NCI-H1092 treated with DMSO at 0.1 percent for 48 hours (cell line): ENCODE results near the gene GAMT.
"Not testable (repeated sequence)": the region's sequence is repeated elsewhere in the genome, so short reads cannot be mapped to it uniquely, and the experiment has no call there.

ENCODE experiments used
- DNase-seq: peaks from one replicate; lab custom pipeline; 2025; lab: John Stamatoyannopoulos, UW

The GAMT gene

DNA sequence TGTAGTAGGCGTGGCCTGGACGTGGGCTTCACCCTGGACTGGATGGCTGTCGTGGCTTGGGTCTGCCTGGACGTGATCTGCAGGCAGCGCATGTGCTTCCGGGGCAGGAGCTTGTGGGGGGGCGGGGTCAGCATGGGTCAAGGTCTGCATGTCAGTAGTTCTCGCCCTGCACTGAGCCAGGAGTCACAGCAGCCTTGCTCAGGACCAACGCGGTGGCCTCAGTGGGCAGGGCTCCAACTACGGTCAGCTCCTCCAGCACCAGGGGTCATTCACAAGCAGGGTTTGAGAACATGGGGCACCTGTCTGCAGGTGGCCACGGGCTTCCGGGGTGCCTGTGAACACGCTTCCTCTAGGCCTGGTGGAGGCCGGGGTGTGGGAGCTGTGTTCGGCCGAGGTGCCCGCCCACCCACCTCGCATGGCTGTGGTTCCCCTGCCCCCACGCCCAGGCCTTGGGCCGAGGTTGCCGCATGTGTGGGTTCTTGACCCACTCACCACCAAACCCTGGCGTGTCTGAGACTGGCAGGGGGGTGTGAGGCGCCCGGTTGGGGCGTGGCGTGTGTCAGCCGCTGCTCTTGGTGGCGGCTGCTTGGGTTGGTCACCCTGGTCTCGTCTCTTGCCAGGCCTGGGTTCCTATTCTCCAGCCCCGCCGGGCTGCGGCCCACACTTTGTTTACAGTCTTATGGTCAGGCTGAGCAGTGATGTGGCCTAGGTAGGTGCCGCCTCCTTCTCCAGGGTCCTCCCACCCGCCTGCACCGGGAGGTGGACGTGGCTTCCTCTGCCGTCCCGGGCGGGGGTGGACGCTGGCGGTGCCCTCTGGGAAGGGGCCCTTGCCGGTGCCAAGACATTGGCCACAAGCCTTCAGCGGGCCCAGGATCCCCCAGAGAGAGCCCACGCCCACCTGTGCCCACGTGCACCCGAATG, 32.0 kb upstream of the GAMT start:
- no peak for DNase-seq

DNA sequence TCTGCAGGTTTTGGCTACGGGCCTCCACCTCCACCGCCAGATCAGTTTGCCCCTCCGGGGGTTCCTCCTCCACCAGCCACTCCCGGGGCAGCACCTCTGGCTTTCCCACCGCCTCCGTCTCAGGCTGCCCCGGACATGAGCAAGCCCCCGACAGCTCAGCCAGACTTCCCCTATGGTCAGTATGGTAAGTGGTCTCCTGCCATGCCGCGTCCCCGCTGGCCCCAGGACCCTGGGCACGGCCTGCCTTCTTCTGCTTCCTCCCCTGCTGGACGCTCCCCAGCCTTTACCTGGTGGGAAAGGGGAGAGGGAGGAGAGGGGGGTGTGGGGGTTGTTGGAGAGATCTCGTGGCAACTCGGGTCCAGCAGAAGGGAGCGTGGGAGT, 31.2 kb upstream of the GAMT start:
- DNase-seq: no peak

DNA sequence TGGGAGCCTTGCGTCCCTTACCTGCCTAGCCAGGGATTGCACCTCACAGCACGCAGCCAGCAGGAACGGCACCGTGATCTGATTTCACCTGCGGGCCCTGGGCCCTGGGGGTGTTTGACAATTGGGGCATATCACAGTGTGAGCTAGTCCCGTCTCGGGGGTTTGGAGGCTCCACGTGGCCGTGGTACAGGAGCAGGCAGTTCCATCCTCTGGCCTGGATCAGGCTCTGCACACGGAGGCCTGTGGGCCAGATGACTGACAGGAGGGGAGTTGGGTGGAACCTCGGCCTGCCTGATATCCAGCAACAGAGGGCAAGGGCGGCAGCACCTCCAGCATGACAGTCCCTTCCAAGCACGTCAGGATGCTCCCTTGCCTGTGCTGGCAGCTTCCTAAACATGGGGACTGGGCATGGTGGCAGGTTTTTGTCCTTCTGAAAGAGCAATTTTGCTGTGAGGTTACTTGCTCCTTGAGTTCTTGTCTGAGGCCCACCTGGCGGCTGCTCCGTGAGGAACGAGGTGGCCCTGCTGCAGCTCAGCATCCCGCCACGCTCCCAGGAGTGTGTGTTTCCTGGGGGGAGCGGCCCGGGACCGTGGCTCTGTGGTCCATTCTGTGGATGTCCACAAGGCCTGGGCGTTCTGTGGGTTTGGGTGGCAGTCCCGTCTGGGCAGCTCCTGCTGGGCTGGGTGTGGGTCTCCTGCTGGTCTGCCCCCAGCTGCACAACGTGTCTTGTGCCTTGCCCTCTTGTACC, 30.6 kb upstream of the GAMT start:
- no peak for DNase-seq

DNA sequence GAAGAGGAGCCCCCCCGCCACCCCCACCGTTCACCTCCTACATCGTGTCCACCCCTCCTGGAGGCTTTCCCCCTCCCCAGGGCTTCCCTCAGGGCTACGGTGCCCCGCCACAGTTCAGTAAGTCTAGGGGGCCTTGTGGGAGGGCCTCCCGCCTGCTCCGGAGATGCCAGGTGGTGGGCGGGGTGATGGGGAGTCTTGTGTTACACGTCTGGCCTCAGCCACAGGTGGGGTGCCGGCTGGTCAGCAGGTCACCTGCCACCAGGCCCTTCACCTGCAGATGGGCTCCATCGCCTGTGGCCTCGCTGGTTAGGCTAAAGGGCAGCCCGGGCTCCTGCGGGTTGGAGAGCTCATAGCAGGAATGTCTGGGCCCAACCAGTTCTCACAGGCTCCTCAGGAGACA, 28.9 kb upstream of the GAMT start:
- no peak for DNase-seq

DNA sequence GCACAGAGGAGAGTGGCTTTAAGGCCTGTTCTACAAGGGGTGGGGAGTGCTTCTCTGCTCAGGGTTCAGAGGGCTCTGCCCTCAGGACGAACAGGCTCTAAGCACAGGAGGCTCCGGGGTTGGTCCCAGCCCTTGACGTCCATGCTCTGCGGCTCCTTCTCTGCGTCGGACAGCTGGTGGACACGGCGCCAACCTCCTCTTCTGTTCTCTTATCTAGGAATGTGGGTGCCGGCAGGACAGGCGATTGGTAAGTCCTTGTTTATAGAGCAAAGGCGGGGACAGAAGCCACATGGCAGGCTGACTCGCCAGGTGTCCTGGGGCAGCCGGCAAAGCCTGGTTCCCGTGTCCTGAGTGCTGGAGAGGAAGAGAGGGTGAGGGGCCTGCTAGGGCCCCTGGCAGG, 28.4 kb upstream of the GAMT start:
- no peak for DNase-seq

DNA sequence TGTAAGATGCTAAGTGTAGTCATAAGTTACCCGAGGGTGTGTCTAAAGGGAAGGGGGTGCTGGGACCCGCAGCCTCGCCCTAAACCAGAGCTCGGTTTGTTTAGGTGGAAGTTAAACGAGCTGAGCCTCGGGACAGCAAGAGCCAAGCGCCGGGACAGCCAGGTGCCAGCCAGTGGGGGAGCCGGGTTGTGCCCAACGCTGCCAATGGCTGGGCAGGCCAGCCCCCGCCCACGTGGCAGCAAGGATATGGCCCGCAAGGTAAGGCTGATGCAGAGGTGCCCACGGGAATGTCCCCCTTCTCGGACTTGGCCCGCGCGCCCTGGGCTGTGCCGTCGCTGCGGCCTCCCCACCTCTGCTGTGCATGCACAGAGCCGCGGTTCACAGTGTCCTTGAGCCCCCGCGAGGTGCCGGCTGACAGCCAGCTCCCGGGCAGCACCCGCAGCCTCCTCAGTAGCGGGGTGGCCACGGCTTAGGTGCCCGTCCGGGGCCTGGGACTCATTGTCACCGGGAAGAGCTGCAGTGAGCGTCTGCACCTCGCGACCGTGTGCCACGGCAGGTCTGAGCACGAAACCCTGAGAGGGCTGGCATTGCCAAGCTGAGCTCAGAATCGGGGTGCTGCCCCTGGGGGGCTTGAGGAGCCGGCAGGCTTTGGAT, 27.5 kb upstream of the GAMT start:
- DNase-seq: no peak

DNA sequence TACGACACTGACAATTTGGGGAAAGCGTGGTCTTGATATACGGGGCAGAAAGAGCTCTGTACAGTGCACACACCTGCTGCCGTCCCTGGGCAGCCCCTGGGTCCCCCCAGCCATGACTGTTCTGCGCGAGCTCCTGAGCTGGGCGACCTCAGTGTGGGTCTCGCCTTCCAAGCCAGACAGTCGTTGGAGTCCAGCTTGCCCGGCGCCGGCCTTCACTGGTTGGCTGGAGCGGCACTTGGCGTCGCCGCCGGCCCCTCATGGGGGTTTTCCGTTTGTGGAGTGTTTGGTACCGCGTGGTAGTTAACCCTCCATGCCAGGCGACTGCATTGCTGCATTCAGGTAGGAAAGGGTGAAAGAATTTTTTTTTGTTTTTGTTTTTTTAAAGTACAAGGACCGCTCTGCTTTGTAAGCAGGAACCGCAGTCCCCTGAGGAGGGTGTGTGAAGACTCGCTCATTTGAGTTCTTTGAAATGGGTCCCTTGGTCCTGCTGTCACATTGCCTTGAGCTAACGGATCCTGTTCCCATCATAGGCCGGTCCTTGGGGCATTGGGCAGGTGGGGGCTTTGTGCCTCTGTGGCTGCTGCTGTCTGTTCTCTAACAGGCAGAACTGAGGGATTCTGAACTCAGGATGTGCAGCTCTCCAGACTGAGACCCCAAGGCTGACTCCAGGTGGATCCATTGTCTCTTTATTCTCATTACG, 26.0 kb upstream of the GAMT start:
- DNase-seq: no peak

DNA sequence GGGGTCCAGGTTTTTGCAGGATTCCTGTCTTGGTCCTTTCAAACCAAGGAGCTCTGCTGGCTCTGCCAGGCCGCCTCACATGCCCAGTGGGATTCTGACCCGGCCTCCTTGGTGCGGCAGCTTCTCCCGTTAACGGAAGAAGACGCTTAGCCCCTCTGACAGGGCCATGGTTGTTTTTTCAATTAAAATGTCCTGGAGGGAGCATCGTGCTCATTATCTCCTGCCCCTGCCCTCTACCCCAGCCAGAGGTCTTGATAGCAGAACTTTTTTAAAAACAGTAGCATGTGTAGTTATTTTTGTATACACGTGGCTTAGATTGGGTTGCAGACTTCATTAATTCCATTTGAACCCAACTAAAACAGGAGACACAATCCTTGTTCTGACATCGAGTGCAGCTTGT, 25.4 kb upstream of the GAMT start:
- no peak for DNase-seq

DNA sequence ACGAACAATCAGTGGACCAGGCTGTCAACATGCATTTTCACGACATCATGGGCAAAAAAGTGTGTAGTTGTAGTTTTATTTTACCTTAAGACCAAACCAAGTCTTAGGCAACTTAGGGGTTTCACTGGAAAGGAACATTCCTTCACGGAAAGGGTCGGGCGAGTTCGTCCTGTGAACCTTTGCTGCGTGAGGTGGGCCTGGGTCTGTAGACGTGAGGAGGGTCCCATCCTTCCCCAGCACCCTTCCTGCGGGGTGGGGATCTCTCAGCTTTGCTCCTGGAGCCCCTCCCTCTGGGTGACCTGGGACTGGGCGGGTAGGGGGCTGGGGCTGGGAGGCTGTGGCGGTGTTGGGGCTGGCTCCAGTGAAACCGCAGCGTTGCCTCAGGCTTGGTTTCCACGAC, 24.6 kb upstream of the GAMT start:
- no peak for DNase-seq

DNA sequence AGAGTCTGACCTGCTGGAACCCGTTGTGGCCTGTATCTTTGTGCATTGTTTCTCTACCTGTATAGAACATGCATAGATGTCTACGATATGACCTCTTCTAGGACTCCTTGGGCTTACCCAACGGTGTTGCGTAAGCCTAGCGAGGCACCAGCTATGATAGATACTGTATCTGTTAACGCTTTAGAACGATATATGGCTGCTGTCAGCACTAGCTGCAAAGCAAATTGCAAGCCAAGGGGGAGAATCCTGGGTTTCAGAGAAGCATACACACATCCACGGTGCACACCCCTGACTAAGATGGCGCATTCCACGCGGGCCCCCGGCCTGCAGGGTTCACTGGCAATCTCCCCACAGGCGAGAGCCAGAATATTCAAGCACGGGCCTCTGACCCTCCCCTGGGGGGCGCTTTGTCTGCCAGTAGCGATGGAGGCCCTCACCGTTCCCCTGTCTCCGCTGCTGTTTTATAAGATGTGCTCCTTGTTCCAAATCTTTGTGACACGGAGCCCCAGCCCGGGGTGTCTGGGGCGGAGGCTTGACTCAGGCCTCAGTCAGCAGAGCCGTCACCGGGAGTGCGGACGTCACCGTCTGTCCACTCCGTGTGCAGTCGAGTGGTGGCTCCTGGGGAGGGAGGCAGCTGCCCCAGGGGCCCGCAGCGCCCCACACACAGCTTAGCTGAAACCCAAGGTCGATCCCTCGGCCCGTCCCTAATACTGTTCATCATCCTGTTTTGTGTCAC, 23.9 kb upstream of the GAMT start:
- no peak for DNase-seq

DNA sequence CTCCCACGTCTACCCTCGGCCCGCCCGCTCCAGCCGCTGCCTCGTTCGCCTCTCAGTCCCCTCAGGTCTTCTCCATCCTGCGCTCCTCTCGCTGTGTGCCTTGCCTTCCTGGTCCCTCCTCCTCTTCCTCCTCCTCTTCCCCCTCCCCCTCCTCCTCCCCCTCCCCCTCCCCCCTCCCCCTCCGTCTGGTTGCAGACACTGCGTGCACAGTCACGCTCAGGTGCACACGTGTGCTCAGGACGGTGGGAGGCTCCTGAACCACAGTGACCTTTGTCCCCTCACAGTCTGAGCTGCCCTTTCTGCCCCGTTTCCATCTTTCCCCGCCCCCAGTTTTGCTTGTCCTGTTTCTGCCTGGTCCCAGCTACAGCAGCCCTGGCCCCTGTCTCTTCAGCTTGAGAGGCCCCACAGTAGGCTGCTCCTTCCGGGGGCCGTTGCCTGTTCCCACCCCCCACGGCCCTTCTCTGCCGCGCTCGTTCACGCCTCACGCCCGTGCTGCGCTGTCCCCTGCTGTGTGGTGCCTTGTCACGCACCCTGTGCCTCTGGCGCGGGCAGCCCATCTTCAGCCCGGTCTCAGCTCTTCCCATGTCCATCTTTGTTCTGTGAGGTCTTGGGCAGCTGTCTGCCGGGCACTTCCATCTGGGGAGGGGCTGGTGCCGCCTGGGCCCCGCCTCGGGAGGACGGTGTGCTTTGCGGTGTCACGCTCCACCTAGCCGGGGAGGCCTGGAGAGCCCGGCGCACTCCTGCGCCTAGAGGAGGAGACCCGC, 23.0 kb upstream of the GAMT start:
- no peak for DNase-seq

DNA sequence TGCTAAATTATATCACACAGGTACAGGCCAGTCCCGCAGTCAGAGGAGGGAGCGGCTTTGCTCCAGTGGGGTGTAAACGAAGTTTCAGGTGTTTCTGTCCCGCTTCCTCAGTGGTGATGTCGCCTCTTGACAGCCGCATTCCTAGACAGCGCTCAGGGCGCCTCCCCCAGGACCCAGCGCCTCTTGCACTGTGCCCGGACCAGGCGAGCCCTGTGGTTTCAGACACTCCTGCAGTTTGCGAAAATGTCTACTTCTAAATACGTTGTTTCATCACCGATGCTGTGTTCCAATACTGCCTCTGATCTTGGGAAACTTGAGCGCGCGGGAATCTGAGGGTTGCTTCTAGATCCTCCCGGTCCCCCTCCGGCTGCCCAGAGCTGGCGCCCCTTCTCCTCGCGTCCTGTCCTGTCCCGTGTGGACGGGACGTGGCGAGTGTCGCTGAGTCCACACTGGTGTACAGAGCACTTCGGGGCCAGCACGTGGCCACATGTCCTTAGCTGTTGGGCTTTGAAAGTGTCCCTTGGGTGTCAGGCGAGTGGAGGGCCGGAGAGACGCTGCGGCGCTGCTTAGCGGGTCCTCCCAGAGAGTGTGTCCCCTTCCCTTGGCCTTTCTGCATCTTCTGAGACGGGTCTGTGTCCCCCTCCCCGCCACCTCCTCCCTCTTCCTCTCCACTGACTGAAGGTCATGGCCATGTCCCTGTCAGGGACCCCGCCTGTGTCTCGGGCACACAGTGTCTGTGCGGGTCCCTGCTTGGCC, 22.3 kb upstream of the GAMT start:
- no peak for DNase-seq

DNA sequence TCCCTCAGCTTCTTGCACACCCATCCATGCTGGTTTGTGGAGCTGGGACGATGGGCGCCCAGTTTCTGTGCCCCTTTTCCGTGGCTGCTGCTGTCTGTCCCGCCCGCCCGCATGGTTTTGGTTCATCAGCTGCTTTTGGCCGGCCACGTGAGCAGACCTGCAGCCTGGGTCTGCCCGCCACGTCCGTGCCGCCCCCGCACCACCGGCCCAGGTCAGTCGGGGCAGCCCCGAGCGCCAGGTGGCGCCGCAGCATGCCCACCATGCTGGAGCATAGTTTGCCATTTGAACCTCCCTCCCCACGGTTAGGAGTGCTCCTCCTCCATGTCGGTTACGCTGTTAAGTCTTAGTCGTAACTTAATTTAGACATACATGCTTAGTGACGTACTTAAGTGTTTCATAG, 21.6 kb upstream of the GAMT start:
- no peak for DNase-seq

DNA sequence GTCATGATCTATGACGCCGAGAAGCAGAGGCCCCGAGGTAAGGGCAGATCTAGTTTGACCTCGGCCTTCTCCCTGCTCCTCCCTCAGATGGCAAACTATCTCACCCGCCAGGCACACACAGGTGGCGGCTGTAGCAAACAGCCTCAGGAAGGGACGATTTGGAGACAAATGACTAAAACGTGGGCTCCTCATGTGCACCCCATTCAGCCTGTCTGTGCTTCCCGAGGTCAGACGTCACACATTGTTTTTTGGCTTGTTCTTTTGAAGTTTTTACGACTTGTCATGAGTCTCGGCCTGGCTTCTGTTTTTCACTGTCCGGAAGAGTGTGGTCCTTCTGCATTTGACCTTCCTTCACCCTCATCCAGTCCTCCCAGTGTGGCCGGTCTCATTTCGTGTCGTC, 21.0 kb upstream of the GAMT start:
- DNase-seq: no peak

DNA sequence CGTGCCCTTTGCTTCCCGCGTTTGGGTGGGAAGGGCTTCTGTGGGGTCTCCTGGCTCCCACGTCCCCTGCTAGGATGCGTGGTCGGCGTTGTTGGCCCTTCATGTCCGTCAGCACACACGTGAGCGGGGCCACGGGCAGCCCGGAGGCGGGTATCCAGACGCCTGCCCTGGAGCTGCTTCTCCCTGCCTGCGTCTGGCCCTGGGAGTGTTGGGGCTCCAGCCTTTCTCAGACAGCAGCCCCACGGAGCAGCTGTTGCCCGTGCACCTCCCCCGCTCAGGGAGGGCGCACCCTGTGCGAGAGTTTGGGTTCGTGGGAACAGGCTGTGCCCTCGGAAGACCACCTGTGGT, 20.6 kb upstream of the GAMT start:
- DNase-seq: no peak

DNA sequence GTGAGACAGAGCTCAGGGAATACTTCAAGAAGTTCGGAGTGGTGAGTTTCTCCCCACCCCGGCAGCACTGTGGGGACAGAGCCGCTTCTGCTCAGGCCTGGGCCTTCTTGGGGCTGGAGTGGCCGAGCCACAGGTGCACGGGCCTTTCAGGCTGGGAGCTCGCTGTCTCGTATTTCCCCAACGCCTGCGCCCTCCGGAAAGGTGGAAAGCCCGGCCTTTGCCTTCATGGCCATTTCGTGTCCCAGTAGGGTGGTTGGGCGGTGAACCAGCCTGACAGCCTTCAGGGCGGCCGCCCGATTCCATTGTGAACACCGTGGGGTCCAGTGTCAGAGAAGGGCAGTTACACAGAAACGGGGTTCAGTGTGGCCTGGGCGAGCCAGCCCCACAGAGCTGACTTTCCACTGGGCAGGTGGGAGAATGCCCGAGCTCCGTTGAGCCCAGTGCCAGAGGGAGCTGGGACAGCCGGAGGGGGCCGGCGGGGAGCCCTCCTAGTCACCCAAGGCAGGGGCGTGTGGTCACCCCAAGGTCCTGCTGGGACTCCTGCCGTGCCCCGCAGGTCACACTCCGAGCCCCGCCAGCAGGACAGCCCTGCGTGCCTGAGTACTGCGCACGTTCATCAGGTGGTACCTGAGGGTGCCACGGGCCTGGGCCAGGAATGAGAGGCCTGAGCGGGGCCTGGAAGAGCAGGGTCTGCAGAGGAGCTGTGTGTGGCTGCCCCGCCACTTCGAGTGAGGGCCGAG, 20.0 kb upstream of the GAMT start:
- DNase-seq: no peak

DNA sequence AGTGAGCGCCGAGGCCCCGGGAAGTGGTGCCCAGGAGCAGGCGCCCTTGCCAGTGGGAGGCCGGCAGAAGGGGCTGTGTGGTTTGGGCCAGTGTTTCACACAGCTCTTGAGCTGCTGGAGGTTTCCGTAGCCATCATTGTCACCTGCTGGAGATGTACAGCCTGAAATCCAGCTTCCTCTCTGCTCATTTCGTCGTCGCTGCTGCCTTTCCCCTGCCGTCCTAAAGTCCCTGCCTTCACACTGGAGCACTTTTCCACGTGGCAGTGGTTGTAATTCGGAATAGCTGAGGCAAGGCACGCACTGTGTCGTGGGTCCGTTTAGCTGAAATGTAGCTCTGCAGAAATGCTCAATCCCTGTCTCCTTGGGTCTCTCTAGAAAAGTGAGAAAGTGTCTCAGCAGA, 19.2 kb upstream of the GAMT start:
- DNase-seq: no peak

DNA sequence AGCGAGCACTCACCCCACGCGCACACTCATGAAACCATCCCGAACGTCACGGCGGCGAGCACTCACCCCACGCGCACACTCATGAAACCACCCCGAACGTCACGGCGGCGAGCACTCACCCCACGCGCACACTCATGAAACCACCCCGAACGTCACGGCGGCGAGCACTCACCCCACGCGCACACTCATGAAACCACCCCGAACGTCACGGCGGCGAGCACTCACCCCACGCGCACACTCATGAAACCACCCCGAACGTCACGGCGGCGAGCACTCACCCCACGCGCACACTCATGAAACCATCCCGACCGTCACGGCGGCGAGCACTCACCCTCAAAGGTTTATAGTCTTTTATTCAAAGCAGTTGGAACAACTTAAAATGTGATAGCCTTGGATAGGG, 18.7 kb upstream of the GAMT start:
- DNase-seq: not testable (repeated sequence)

DNA sequence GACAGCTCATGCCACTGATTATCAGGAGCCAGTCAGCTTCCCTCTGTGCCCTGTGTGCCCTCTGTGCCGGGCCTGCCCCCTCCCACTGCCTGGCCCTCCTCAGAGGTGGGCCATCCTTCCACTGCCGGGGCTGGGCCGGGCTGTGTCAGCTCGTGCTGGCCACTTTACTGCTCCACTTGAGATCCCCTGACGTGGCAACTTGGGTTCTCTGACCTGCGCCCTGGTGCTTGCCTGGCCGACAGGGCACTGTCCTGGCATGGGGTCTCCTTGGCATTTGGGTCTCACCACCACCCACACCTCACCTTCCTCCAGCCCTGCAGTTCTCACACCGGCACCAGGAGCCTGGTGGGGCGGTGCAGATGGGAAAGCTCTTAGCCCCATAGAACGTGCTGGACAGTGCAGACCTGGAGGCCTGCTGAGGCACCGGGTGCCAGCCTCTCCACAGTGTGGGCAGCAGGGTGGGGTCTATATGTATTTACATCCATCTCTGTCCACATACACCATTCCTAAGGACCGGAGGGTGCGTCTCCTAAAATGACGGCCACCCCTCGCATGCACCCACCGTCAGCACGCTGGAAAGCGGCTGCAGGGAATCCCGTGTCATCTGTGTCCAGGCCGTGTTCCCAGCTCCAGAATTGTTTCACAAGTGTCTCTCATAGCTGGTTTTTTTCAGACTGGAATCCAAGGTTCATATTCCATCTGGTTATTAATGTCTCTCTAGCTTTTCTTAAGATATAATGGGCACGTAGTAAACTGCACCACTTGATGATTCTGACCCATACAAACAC, 17.8 kb upstream of the GAMT start:
- no peak for DNase-seq
